ENCODE measurements around the gene AK1. TPM values are rescaled to one million over a fixed set of nuclear protein-coding genes. Genes with fewer than 3 reads are reported as not detected.

AK1 gene
- total and polyA plus RNA-seq, 9 of the 15 experiments (the other 6 are each of a cell fraction or from before 2014, with no cell fraction given): 10.1 to 71.8 (median 39.0) TPM

GRCh38 chr9:127898433-127899127, 21.1 kb upstream of the AK1 start (continued):
- TF ChIP-seq AFF1 (IDR thresholded peaks at IDR 0.05; ENCODE audit: low read depth in 1 of 2, partially characterized antibody in 2 of 2) (no peak), ZNF263 (CRISPR knock-in tag; IDR thresholded peaks at IDR 0.05; ENCODE audit: borderline replicate concordance) (peak; percentile 84), ZNF274 (IDR thresholded peaks at IDR 0.05; ENCODE audit: borderline replicate concordance, low read depth, low read length) (no peak), ZBTB5 (IDR thresholded peaks at IDR 0.05) (no peak), PCBP1 (IDR thresholded peaks at IDR 0.05; ENCODE audit: low read depth, low read length, poor library complexity, severe bottlenecking) (peak; percentile 81), TCF3 (CRISPR knock-in tag; IDR thresholded peaks at IDR 0.05) (no peak), ELK1 (CRISPR knock-in tag; IDR thresholded peaks at IDR 0.05) (no peak), POLR2A (conservative IDR thresholded peaks at IDR 0.05) (peak; percentile 21; the same call in 1 of the 2 replicates), THRB (CRISPR knock-in tag; conservative IDR thresholded peaks at IDR 0.05) (no peak), TEAD1 (CRISPR knock-in tag; IDR thresholded peaks at IDR 0.05) (peak in 1 of 2 experiments; percentile 57; a peak in 1 of 4 replicates), ZBED1 (IDR thresholded peaks at IDR 0.05) (no peak), PYGO2 (tag; IDR thresholded peaks at IDR 0.05) (no peak), ZNF696 (CRISPR knock-in tag; conservative IDR thresholded peaks at IDR 0.05) (no peak), FOXK1 (CRISPR knock-in tag; IDR thresholded peaks at IDR 0.05; ENCODE audit: borderline replicate concordance) (no peak), PHF8 (IDR thresholded peaks at IDR 0.05; ENCODE audit: borderline replicate concordance, low read length) (no peak), TAF9B (IDR thresholded peaks at IDR 0.05; ENCODE audit: partially characterized antibody) (no peak), GTF2E2 (tag; IDR thresholded peaks at IDR 0.05) (no peak), KLF1 (tag; IDR thresholded peaks at IDR 0.05) (no peak)
